ENCODE data around the gene RNF141.

Gene RNF141

GRCh38 chr11:10537600-10537999, 3.4 kb downstream of the RNF141 start:
- no peak for DNase-seq
- H3K4me1 ChIP-seq (ENCODE audit: low read length) = peaks cover 10% of the 10 kb centered on the region
- TF ChIP-seq EZH2 (optimal IDR thresholded peaks at IDR 0.05; ENCODE audit: low read depth, low read length) (no peak), EZH2phosphoT487 (IDR thresholded peaks at IDR 0.05; ENCODE audit: low read length) (no peak), CTCF (IDR thresholded peaks at IDR 0.05; ENCODE audit: low read length) (no peak)
- no peak overlapping the region for H3K9ac ChIP-seq (ENCODE audit: low read length)
- no peak overlapping the region for H3K4me3 ChIP-seq (ENCODE audit: low read length)
- no peak overlapping the region for H3K4me2 ChIP-seq (ENCODE audit: low read depth, low read length)
- H3K9me3 ChIP-seq (replicated peaks; ENCODE audit: insufficient read depth, low read length) = no peaks in the 10 kb centered on the region
- H3K27ac ChIP-seq (ENCODE audit: low read length) = no peak overlapping the region
- no peaks in the 10 kb centered on the region for H4K20me1 ChIP-seq (ENCODE audit: insufficient read depth, low read length)
- no peaks in the 10 kb centered on the region for H3K36me3 ChIP-seq (replicated peaks; ENCODE audit: insufficient read depth, low read length)
- H3K27me3 ChIP-seq (replicated peaks; ENCODE audit: insufficient read depth, low read length) = no peaks in the 10 kb centered on the region
- 0 out of 2 replicates have a peak, but pooled peaks cover 6% of the 10 kb centered on the region for H3K79me2 ChIP-seq (ENCODE audit: low read length)
- no peaks in the 10 kb centered on the region for H3F3A ChIP-seq (ENCODE audit: insufficient read depth, low read length)
- H3K9me2 ChIP-seq (replicated peaks; ENCODE audit: insufficient read depth, low read length) = no peaks in the 10 kb centered on the region
- H2AFZ ChIP-seq (ENCODE audit: low read length) = no peak overlapping the region

- Histone ChIP-seq H3K4me1 (ENCODE audit: low read length) (no peaks in the 10 kb centered on the region), H3K36me3 (replicated peaks; ENCODE audit: insufficient read depth, low read length) (no peaks in the 10 kb centered on the region; the same call in 1 of the 2 replicates), H3K79me2 (ENCODE audit: low read length) (no peaks in the 10 kb centered on the region), H2AFZ (ENCODE audit: low read length) (no peak overlapping the region), H3K4me2 (ENCODE audit: low read depth, low read length) (no peak overlapping the region), H3K9me2 (replicated peaks; ENCODE audit: insufficient read depth, low read length) (no peaks in the 10 kb centered on the region), H3K9me3 (replicated peaks; ENCODE audit: insufficient read depth, low read length) (no peaks in the 10 kb centered on the region), H3F3A (ENCODE audit: insufficient read depth, low read length) (no peaks in the 10 kb centered on the region), H3K27ac (ENCODE audit: low read length) (no peak overlapping the region), H3K4me3 (ENCODE audit: low read length) (no peak overlapping the region), H3K27me3 (replicated peaks; ENCODE audit: insufficient read depth, low read length) (no peaks in the 10 kb centered on the region), H3K9ac (ENCODE audit: low read length) (no peak overlapping the region), H4K20me1 (ENCODE audit: insufficient read depth, low read length) (no peaks in the 10 kb centered on the region)
- TF ChIP-seq CTCF (IDR thresholded peaks at IDR 0.05; ENCODE audit: low read length) (no peak), EZH2 (optimal IDR thresholded peaks at IDR 0.05; ENCODE audit: low read depth, low read length) (no peak), EZH2phosphoT487 (IDR thresholded peaks at IDR 0.05; ENCODE audit: low read length) (no peak)
- no peak for DNase-seq
Measured at GRCh38 chr11:10534316-10534715, 6.7 kb downstream of the RNF141 start.

GRCh38 chr11:10533323-10533722, 7.7 kb downstream of the RNF141 start:
- TF ChIP-seq CTCF (IDR thresholded peaks at IDR 0.05; ENCODE audit: low read length) (no peak), EZH2 (optimal IDR thresholded peaks at IDR 0.05; ENCODE audit: low read depth, low read length) (no peak), EZH2phosphoT487 (IDR thresholded peaks at IDR 0.05; ENCODE audit: low read length) (no peak)
- Histone ChIP-seq H3K4me3 (ENCODE audit: low read length) (no peak overlapping the region), H3K9me2 (replicated peaks; ENCODE audit: insufficient read depth, low read length) (no peaks in the 10 kb centered on the region), H2AFZ (ENCODE audit: low read length) (no peak overlapping the region), H4K20me1 (ENCODE audit: insufficient read depth, low read length) (no peaks in the 10 kb centered on the region), H3K27me3 (replicated peaks; ENCODE audit: insufficient read depth, low read length) (no peaks in the 10 kb centered on the region), H3K79me2 (ENCODE audit: low read length) (no peaks in the 10 kb centered on the region), H3K36me3 (replicated peaks; ENCODE audit: insufficient read depth, low read length) (no peaks in the 10 kb centered on the region; the same call in 1 of the 2 replicates), H3K4me1 (ENCODE audit: low read length) (no peaks in the 10 kb centered on the region), H3K27ac (ENCODE audit: low read length) (no peak overlapping the region), H3K9me3 (replicated peaks; ENCODE audit: insufficient read depth, low read length) (no peaks in the 10 kb centered on the region), H3F3A (ENCODE audit: insufficient read depth, low read length) (no peaks in the 10 kb centered on the region), H3K9ac (ENCODE audit: low read length) (no peak overlapping the region), H3K4me2 (ENCODE audit: low read depth, low read length) (no peak overlapping the region)
- no peak for DNase-seq

All from MM.1S (cell line).